Astrocyte of the spinal cord (primary cell): ENCODE measurements around the gene DENND5B.
"Not testable (repeated sequence)": the region's sequence is repeated elsewhere in the genome, so short reads cannot be mapped to it uniquely, and the experiment has no call there.

Experiments used
- DNase-seq: peaks from one replicate; pipeline ENCODE4 v3.0.0; 2011; ENCODE audit warnings: low read depth, low spot score
- H3K4me3 ChIP-seq: 2 replicates; pipeline ENCODE4 v1.5.1; 2011; ENCODE audit warnings: low read depth, mild to moderate bottlenecking, low read length, moderate library complexity
- in situ Hi-C: cut with HindIII; loops from 2 replicates; pipeline ENCODE4 v1.10.0; 2017; ENCODE audit warnings: low sequenced_read_pairs
- TF ChIP-seq, protein P1 (sequence below): IDR thresholded peaks from 2 replicates; pipeline ENCODE4 v1.5.1; 2012; ENCODE audit warnings: low read depth, mild to moderate bottlenecking, low read length, inconsistent platforms

Gene DENND5B

DNA sequence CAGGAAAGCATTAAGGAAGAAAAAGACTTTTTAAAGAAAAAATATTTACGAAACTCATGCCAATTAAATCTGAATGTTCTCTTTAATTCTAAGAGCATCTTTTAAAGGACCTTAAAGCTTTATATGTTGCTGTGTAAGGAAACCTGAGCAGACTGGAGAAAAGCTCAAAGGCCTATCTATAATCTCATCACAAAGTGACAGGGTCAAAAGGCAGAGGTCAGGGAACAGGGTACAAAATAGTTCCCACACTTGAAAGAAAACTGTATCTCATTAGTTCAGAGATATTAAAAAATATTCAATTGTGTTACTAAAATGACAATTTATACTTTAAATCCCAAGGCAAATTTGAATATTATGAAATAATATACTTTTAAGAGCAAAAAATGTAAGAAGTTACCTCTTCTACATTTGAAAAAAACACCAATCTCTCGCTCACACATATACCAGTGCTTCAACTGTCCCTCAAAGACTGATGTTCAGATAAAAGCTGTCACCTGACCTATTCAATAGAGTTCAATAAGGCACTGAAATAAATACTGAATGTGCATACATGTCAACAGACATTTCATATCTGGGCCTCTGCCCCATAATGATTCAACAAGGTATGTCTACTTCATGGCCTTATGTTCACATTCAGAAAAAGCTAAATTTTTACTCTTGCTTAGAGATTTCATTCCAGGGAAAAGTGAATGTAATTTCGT, 17.9 kb downstream of the DENND5B start:
- in situ Hi-C loops, result no loop called here
- DNase-seq, result no peak
- TF ChIP-seq, protein P1, sequence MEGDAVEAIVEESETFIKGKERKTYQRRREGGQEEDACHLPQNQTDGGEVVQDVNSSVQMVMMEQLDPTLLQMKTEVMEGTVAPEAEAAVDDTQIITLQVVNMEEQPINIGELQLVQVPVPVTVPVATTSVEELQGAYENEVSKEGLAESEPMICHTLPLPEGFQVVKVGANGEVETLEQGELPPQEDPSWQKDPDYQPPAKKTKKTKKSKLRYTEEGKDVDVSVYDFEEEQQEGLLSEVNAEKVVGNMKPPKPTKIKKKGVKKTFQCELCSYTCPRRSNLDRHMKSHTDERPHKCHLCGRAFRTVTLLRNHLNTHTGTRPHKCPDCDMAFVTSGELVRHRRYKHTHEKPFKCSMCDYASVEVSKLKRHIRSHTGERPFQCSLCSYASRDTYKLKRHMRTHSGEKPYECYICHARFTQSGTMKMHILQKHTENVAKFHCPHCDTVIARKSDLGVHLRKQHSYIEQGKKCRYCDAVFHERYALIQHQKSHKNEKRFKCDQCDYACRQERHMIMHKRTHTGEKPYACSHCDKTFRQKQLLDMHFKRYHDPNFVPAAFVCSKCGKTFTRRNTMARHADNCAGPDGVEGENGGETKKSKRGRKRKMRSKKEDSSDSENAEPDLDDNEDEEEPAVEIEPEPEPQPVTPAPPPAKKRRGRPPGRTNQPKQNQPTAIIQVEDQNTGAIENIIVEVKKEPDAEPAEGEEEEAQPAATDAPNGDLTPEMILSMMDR, result no peak
- H3K4me3 ChIP-seq, result no peak overlapping the region

DNA sequence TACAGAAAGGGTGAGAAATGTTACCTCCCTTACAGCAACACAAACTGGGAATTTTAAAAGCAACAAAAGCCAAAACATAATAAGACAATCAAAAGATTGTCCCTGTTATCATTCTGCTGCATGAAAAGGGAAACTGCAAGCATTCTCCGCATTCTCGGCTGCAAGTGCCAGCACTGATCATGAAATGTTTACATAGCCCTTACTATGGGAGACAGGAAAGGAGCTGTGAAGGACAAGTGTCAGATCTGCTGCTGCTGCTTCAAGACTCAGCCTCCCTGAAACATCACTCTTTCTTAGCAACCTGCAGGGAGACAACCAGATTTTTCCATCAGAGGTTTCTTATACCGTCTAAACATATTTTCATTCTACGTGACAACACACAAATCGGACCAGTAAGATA, 20.1 kb downstream of the DENND5B start:
- in situ Hi-C loops, result no loop called here
- no peak for DNase-seq
- no peak overlapping the region for H3K4me3 ChIP-seq
- TF ChIP-seq, protein P1, result no peak

GRCh38 chr12:31569517-31569916, 21.4 kb downstream of the DENND5B start:
- H3K4me3 ChIP-seq, in situ Hi-C loops, DNase-seq: not testable (repeated sequence)

- DNase-seq, result no peak
- no peak overlapping the region for H3K4me3 ChIP-seq
- TF ChIP-seq, protein P1, result no peak
- in situ Hi-C loops, result no loop called here
These were observed 22.4 kb downstream of the DENND5B start for GRCh38 chr12:31568498-31568897.

- TF ChIP-seq, protein P1, result no peak
- H3K4me3 ChIP-seq, result no peak overlapping the region
- DNase-seq, result no peak
- in situ Hi-C loops, result no loop called here
These were observed 23.9 kb downstream of the DENND5B start for GRCh38 chr12:31567029-31567428.

- in situ Hi-C loops, result no loop called here
- H3K4me3 ChIP-seq, result no peak overlapping the region
- TF ChIP-seq, protein P1, result no peak
- DNase-seq, result no peak
These were observed 24.4 kb downstream of the DENND5B start for GRCh38 chr12:31566547-31566946.

GRCh38 chr12:31562594-31563328, 28.2 kb downstream of the DENND5B start:
- no peak overlapping the region for H3K4me3 ChIP-seq
- DNase-seq, result no peak
- TF ChIP-seq, protein P1, result no peak
- in situ Hi-C loops, result no loop called here
